ENCODE results near the gene VDR. TPM values are rescaled to one million over a fixed set of nuclear protein-coding genes. Genes with fewer than 3 reads are reported as not detected.

Gene VDR
- total RNA-seq, 2 donors from 2014 or later, result 0.59 to 2.2 TPM

DNA sequence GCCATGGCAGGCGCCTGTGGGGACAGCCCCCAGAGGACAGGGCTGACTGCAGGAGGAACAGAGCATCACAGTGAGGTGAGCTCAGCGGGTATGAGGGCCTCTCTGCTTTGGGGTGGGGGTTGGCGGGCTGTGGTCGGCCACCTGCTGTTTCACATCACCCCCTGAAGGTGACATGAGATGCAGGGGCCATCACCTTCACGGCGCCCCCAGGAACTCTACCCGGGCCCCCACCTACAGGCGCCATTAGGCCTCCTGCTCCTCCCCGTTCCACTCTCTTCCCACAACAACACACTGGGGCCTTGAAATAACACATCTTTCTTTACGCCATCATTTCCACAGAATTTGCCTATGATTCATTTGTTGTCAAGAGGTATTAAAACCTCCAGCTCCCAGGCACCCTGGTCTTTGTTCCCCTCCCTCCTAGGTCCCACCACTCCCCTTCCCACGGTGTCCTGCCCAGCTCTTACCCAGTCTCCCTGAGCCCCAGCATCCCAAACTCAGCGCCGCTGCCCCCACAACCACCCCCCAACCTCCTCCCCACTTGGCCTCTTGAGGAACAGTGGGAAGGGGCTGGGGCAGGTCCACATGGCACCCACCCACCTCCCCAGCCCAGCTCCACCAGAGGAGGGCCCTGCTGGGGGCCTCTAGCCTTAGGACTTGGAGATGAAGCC is 72.4 kb downstream of the VDR start:
- Histone ChIP-seq H3K27me3 (no peaks in the 10 kb centered on the region), H3K27ac (no peak overlapping the region), H3K4me3 (no peak overlapping the region), H3K36me3 (no peaks in the 10 kb centered on the region), H3K9me3 (no peaks in the 10 kb centered on the region), H3K4me1 (peaks cover 0 to 29% of the 10 kb centered on the region in 2 donors)
- no peak for DNase-seq (ENCODE audit: low spot score)
- no peak for TF ChIP-seq CTCF (IDR thresholded peaks at IDR 0.05)

GRCh38 chr12:47829584-47829983 is 75.2 kb downstream of the VDR start:
- H3K4me1 ChIP-seq, result peaks cover 0 to 48% of the 10 kb centered on the region in 2 donors
- H3K27ac ChIP-seq, result peak overlapping the region; percentile 71 to 99
- H3K4me3 ChIP-seq, result no peak overlapping the region
- no peak for TF ChIP-seq CTCF (IDR thresholded peaks at IDR 0.05)
- no peaks in the 10 kb centered on the region for H3K9me3 ChIP-seq
- H3K27me3 ChIP-seq, result no peaks in the 10 kb centered on the region
- no peak for DNase-seq (ENCODE audit: low spot score)
- no peaks in the 10 kb centered on the region for H3K36me3 ChIP-seq

DNA sequence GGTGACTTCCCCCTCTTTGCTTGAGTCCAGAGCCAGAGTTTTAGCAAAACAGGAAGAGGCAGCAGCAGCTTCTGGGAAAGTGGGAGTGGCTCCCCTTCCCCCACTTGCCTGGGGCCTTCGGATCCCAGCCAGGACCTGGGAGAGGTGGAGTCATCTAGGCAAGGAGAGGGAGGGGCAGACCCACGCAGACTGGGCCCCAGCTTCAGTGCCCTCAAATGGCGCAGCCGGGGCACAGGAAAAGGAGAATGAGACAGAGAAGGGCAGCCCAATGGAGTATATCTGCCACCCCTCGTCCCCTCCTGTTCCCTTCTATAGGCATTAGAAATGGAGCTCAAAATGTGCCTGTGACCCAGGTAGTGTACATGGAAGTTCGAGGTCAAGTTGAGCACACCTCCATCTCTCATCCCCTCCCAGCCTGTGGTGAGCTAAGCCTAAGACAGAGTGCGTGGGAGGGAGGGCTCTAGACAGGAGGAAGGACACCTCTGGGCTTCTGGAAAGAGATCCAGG is 75.8 kb downstream of the VDR start:
- H3K4me3 ChIP-seq, result no peak overlapping the region
- peaks cover 0 to 54% of the 10 kb centered on the region in 2 donors for H3K4me1 ChIP-seq
- H3K27ac ChIP-seq, result peak overlapping the region; percentile 71 to 99
- H3K27me3 ChIP-seq, result no peaks in the 10 kb centered on the region
- TF ChIP-seq CTCF (IDR thresholded peaks at IDR 0.05), result no peak
- no peaks in the 10 kb centered on the region for H3K36me3 ChIP-seq
- DNase-seq (ENCODE audit: low spot score), result peak; percentile 91
- H3K9me3 ChIP-seq, result no peaks in the 10 kb centered on the region

DNA sequence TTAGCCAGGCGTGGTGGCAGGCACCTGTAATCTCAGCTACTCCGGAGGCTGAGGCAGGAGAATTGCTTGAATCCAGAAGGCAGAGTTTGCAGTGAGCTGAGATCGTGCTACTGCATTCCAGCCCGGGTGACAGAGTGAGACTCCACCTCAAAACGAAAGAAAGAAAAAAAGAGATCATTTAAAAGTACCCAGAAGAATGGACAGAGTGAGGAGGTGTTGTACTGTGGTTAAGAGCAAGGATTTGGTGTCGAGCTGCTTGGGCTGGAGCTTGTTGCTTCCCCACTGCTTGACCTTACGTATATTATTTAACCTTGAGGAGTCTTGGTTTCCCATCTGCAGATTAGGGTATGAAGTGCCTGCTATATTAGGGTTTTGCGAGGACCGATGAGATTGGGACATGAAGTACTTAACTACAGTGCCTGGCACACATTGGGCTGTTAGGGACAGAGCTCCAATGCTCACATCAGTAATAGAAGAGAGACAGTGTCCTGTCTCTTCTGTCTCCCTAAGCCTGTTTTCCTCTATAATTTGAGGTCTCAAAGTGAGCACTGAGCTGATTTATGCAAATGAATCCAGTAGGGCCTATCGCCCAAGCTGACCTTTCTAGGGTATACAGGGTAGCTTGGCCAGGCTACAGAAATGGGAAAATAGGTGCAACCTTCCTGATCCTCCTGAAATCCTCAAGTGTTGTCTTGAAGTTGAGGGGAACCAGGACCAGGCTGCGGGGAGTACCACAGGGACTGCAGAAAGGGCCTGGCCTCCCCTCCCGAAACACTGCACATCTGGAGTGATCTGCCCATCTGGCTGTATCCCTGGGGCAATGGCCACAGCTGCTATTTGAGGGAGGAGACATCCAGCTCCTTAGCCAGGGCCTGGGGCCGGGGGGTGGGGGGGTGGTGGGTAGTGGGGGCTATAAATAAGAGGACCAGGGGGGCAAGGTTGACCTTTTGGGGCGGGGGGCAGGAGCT is 76.5 kb downstream of the VDR start:
- peaks cover 0 to 61% of the 10 kb centered on the region in 2 donors for H3K4me1 ChIP-seq
- no peak for TF ChIP-seq CTCF (IDR thresholded peaks at IDR 0.05)

DNA sequence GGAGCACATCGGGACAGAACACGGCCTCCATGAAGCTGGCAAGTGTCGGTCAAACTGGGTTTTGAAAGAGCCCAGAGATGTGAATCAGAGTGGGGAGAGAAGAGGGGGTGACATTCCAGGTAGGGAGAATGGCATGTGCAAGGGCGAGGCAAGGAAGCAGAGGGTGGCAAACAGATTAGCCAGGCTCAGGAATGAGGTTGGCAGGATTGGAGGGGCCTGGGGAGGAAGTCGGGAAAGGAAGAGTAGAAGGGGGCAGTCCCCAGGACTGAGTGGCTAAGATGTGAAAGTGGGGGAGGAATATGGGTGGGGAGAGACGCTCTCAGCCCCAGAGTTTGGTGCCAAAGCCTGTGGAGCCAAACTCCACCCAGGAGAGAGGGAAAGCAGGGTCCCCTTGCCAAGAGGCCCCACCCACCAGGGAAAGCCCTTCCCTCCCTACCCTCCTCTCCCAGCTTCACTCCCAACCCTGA is 79.6 kb downstream of the VDR start:
- DNase-seq (ENCODE audit: low spot score), result no peak
- H3K4me3 ChIP-seq, result no peak overlapping the region
- peak overlapping the region; percentile 27 to 99 for H3K27ac ChIP-seq
- no peaks in the 10 kb centered on the region for H3K27me3 ChIP-seq
- no peak for TF ChIP-seq CTCF (IDR thresholded peaks at IDR 0.05)
- no peaks in the 10 kb centered on the region for H3K36me3 ChIP-seq
- H3K4me1 ChIP-seq, result peaks cover 0 to 92% of the 10 kb centered on the region in 2 donors
- no peaks in the 10 kb centered on the region for H3K9me3 ChIP-seq

More for the DNA sequence above, 76.5 kb downstream of the VDR start:
- no peaks in the 10 kb centered on the region for H3K36me3 ChIP-seq
- no peak for DNase-seq (ENCODE audit: low spot score)
- H3K9me3 ChIP-seq, result no peaks in the 10 kb centered on the region
- peak overlapping the region; percentile 71 to 99 for H3K27ac ChIP-seq
- H3K27me3 ChIP-seq, result no peaks in the 10 kb centered on the region
- no peak overlapping the region for H3K4me3 ChIP-seq
